GM12865 (cell line): ENCODE data around the gene ABHD12.

Experiments used
- DNase-seq: peaks from one replicate; pipeline ENCODE4 v3.0.0; 2010; ENCODE audit warnings: low read depth
- H3K4me3 ChIP-seq: 2 replicates; pipeline ENCODE4 v1.5.1; 2011; ENCODE audit warnings: mild to moderate bottlenecking, low read depth, low read length, control low read depth
- CTCF ChIP-seq: IDR thresholded peaks from 2 replicates; pipeline ENCODE4 v1.5.1; 2011; ENCODE audit warnings: low read length, control low read depth, low read depth, inconsistent platforms; ENCODE audit not compliant: insufficient read depth; ENCODE audit errors: missing control alignments

The ABHD12 gene

GRCh38 chr20:25345721-25346120 is 44.9 kb downstream of the ABHD12 start:
- DNase-seq: no peak
- no peak for TF ChIP-seq CTCF
- no peak overlapping the region for H3K4me3 ChIP-seq

- no peak overlapping the region for H3K4me3 ChIP-seq
- no peak for DNase-seq
- no peak for TF ChIP-seq CTCF
Measured at GRCh38 chr20:25344634-25345033, 46.0 kb downstream of the ABHD12 start.

- DNase-seq: peak; percentile 22
- H3K4me3 ChIP-seq: no peak overlapping the region
- TF ChIP-seq CTCF: no peak
Measured at GRCh38 chr20:25341716-25342680, 48.6 kb downstream of the ABHD12 start.

GRCh38 chr20:25340380-25340779 is 50.3 kb downstream of the ABHD12 start:
- no peak for TF ChIP-seq CTCF
- no peak overlapping the region for H3K4me3 ChIP-seq
- DNase-seq: no peak

GRCh38 chr20:25339608-25340007 is 51.0 kb downstream of the ABHD12 start:
- no peak for DNase-seq
- TF ChIP-seq CTCF: no peak
- H3K4me3 ChIP-seq: no peak overlapping the region

GRCh38 chr20:25338112-25339023 is 52.3 kb downstream of the ABHD12 start:
- no peak for TF ChIP-seq CTCF
- H3K4me3 ChIP-seq: no peak overlapping the region
- no peak for DNase-seq
